SU-DHL-6 (cell line): ENCODE measurements around the gene TBCK.

ENCODE experiments used
- EZH2phosphoT487 ChIP-seq: fragments of 200-600 bp; sonication (generic), shearing (Covaris generic); conservative IDR thresholded peaks from 2 replicates; pipeline ENCODE4 v1.6.1; 2018; ENCODE audit warnings: mild to moderate bottlenecking, antibody characterized with exemption, low read length, moderate library complexity, mixed read lengths
- TF ChIP-seq, protein P1 (sequence below): fragments of 200-600 bp; sonication (generic); IDR thresholded peaks from one replicate; pipeline ENCODE4 v1.5.1; 2017; ENCODE audit warnings: antibody characterized with exemption, mild to moderate bottlenecking, low read length, moderate library complexity; ENCODE audit not compliant: insufficient read depth, poor library complexity, severe bottlenecking

DNA sequence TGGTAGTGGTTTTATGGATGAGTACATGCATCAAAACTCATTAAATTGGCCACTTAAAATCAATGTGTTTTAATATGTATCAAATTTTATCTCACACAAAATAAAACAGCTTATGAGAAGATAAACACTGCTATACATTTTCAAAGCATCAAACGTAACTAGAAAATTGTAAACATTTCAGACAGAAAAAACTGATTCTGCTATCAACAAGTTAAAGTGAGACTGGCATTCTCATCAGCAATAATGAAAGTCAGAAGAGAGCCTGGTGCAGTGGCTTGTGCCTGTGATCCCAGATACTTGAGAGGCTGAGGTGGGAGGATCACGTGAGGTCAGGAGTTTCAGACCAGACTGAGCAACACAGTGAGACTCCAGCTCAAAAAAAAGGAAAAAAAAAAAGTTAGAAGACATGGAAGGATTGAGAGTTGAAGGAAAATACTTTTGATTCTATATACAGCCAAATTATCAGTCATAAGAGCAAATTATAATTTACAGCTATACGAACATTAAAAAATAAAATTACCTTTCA lies 2.9 kb downstream of the TBCK start:
- TF ChIP-seq, protein P1, sequence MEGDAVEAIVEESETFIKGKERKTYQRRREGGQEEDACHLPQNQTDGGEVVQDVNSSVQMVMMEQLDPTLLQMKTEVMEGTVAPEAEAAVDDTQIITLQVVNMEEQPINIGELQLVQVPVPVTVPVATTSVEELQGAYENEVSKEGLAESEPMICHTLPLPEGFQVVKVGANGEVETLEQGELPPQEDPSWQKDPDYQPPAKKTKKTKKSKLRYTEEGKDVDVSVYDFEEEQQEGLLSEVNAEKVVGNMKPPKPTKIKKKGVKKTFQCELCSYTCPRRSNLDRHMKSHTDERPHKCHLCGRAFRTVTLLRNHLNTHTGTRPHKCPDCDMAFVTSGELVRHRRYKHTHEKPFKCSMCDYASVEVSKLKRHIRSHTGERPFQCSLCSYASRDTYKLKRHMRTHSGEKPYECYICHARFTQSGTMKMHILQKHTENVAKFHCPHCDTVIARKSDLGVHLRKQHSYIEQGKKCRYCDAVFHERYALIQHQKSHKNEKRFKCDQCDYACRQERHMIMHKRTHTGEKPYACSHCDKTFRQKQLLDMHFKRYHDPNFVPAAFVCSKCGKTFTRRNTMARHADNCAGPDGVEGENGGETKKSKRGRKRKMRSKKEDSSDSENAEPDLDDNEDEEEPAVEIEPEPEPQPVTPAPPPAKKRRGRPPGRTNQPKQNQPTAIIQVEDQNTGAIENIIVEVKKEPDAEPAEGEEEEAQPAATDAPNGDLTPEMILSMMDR, result no peak
- TF ChIP-seq EZH2phosphoT487, result no peak
